GM13977 (cell line): ENCODE data around the gene ADCY9.

ENCODE experiments used
- DNase-seq: peaks from one replicate; pipeline ENCODE4 v3.0.0; 2012; ENCODE audit warnings: low spot score
- in situ Hi-C: fragments of 300-500 bp; cut with MboI; formaldehyde crosslinking; loops from one replicate; pipeline ENCODE4 v1.12.0; 2022; ENCODE audit warnings: low sequenced_read_pairs, low pct_unique_long_range_greater_than_20kb, mixed read lengths, inconsistent platforms; ENCODE audit not compliant: unreplicated experiment
- TF ChIP-seq, protein P1 (sequence below): IDR thresholded peaks from 2 replicates; pipeline ENCODE4 v1.5.1; 2012; ENCODE audit warnings: mild to moderate bottlenecking, control low read depth; ENCODE audit not compliant: insufficient read depth; ENCODE audit errors: extremely low read depth, missing control alignments

The ADCY9 gene

DNA sequence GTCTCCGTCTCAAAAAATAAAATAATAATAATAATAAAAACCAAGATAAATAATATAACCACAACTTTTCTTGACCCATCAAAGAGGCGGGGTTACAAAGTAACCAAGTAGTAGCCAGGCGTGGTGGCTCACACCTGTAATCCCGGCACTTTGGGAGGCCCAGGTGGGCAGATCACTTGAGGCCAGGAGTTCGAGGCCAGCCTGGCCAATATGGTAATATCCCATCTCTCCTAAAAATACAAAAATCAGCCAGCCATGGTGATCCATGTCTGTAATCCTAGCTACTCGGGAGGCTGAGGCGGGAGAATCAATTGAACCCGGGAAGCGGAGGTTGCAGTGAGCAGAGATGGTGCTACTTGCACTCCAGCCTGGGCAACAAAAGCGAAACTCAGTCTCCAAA lies 45.3 kb downstream of the ADCY9 start:
- no peak for DNase-seq
- TF ChIP-seq, protein P1, sequence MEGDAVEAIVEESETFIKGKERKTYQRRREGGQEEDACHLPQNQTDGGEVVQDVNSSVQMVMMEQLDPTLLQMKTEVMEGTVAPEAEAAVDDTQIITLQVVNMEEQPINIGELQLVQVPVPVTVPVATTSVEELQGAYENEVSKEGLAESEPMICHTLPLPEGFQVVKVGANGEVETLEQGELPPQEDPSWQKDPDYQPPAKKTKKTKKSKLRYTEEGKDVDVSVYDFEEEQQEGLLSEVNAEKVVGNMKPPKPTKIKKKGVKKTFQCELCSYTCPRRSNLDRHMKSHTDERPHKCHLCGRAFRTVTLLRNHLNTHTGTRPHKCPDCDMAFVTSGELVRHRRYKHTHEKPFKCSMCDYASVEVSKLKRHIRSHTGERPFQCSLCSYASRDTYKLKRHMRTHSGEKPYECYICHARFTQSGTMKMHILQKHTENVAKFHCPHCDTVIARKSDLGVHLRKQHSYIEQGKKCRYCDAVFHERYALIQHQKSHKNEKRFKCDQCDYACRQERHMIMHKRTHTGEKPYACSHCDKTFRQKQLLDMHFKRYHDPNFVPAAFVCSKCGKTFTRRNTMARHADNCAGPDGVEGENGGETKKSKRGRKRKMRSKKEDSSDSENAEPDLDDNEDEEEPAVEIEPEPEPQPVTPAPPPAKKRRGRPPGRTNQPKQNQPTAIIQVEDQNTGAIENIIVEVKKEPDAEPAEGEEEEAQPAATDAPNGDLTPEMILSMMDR, result no peak
- in situ Hi-C loops, result no loop called here

DNA sequence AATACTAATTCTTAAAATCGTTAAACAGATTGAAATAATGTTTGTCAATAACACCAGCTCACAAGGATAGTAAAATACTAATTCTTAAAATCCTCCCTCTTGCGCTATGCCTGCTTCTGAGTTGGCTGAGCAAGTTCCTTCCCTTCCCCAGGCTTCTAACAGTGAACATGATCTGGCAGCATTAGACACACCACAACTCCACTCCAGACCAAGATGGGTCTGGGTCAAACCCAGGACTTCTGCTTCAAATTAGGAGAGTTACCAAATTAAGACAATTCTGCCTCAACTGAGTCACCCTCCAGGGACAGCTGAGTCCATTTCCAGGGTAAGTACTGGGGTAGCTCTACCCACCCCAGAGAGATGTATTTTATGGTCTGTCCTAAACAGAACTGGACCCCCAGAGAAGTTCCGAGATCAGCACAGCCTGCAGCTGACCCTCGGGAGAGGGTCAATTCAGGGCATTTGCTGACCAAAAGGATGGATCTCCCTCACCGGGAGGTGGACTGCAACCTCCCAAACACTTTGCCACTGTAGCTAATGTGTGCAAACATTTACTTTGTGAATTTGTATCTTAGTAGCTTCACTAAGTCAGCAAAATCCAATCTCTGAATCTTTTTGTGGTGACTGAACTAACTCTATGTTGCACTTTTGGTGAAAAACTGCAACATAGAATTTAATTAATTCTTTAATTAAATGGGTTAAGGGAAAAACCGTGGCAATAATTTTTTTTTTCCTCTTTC lies 48.8 kb downstream of the ADCY9 start:
- in situ Hi-C loops, result no loop called here
- no peak for DNase-seq
- TF ChIP-seq, protein P1, result no peak

- TF ChIP-seq, protein P1, result no peak
- DNase-seq, result no peak
- in situ Hi-C loops, result no loop called here
These were observed 51.3 kb downstream of the ADCY9 start for GRCh38 chr16:4064950-4065352.

DNA sequence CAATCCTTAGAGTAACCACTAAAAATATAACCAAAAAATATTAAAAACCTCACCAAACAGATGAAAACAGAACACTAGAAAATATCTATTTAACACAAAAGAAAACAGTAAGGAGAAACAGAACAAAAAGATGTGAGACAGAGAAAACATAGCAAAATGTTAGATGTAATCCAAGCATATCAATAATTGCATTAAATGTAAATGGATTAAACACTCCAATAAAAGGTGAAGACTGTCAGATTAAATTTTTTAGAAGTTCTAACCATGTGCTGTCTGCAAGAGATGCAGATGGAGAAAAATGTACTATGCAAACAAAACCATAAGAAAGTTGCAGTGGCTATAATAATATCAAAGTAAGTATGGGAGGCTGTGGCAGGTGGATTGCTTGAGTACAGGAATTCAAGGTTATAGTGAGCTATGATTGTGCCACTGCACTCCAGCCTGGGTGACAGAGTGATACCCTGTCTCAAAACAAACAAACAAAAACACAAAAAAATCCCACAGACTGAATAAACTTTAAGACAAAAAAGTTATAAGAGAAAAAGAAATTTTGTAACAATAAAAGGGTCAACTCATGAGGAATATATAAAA lies 53.9 kb downstream of the ADCY9 start:
- no peak for DNase-seq
- in situ Hi-C loops, result no loop called here
- TF ChIP-seq, protein P1, result no peak

DNA sequence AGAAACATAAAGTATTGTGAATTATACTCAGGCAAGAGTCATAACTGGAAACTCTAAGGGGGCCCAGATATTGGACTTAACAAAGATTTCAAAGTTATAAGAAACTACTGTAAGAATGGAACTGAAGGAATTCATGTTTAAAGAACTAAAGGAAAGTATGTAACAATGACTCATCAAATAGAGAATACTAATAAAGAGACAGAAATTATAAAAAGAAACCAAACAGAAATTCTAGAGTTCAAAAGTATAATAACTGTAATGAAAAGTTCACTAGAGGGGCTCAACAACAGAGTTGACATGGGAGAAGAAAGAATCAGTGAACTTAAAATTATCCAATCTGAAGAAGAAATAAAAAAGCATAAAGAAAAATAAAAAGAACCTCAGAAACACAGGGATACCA lies 55.4 kb downstream of the ADCY9 start:
- in situ Hi-C loops, result no loop called here
- TF ChIP-seq, protein P1, result no peak
- DNase-seq, result no peak

DNA sequence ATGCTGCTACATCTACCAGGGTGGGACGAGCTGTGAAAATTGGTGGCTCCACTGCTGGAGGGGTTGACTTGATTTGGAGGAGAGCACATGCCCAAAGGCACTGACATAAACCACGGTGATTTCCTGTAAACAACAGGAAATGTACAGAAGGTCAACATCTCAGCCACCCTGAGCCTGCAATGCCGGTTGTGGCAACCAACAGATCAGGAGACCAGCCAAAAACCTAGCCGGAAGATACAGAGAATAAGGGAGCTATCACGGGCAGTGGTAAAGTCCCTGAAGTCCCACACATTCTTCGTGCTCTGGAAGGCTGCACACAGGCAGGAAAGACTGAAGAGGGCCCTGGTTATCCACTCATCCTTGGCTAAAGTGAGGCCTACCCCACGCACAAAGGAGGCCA lies 56.2 kb downstream of the ADCY9 start:
- TF ChIP-seq, protein P1, result no peak
- in situ Hi-C loops, result no loop called here
- no peak for DNase-seq

GRCh38 chr16:4058386-4058785 lies 57.9 kb downstream of the ADCY9 start:
- in situ Hi-C loops, result no loop called here
- DNase-seq, result no peak
- TF ChIP-seq, protein P1, result no peak
